Neural cell (in vitro differentiated cells): ENCODE results near the gene GIPC3.

Experiments
- CTCF ChIP-seq: fragments of 450-650 bp; IDR thresholded peaks from 2 replicates; pipeline ENCODE4 v1.5.1; 2014; ENCODE audit warnings: antibody characterized with exemption, mild to moderate bottlenecking, moderate library complexity; ENCODE audit not compliant: poor library complexity, severe bottlenecking
- EP300 ChIP-seq: fragments of 450-650 bp; conservative IDR thresholded peaks from 2 replicates; pipeline ENCODE4 v1.6.1; 2014; ENCODE audit warnings: antibody characterized with exemption, mild to moderate bottlenecking, moderate library complexity; ENCODE audit not compliant: poor library complexity, severe bottlenecking
- EZH2 ChIP-seq: fragments of 200-600, 300-800 bp; shearing (Covaris generic), sonication (generic); IDR thresholded peaks from 2 replicates; pipeline ENCODE4 v1.6.1; 2014; ENCODE audit warnings: antibody characterized with exemption, low read length, borderline replicate concordance, mild to moderate bottlenecking; ENCODE audit not compliant: insufficient read depth, poor library complexity, severe bottlenecking
- MXI1 ChIP-seq: fragments of 450-650 bp; conservative IDR thresholded peaks from 2 replicates; pipeline ENCODE4 v1.6.1; 2014; ENCODE audit warnings: antibody characterized with exemption, mild to moderate bottlenecking; ENCODE audit not compliant: poor library complexity, severe bottlenecking
- POLR2AphosphoS5 ChIP-seq: IDR thresholded peaks from 2 replicates; pipeline ENCODE4 v1.6.1; 2012
- RAD21 ChIP-seq: fragments of 450-650 bp; conservative IDR thresholded peaks from 2 replicates; pipeline ENCODE4 v1.6.1; 2014; ENCODE audit warnings: antibody characterized with exemption, mild to moderate bottlenecking, moderate library complexity
- SMC3 ChIP-seq: fragments of 450-650 bp; conservative IDR thresholded peaks from 2 replicates; pipeline ENCODE4 v1.6.1; 2014; ENCODE audit warnings: antibody characterized with exemption, mild to moderate bottlenecking, moderate library complexity; ENCODE audit not compliant: poor library complexity
- TAF1 ChIP-seq: IDR thresholded peaks from 2 replicates; pipeline ENCODE4 v1.6.1; 2012; ENCODE audit warnings: low read depth
- TF ChIP-seq, protein P1 (sequence below): IDR thresholded peaks from 2 replicates; pipeline ENCODE4 v1.6.1; 2012; ENCODE audit warnings: borderline replicate concordance

DNA sequence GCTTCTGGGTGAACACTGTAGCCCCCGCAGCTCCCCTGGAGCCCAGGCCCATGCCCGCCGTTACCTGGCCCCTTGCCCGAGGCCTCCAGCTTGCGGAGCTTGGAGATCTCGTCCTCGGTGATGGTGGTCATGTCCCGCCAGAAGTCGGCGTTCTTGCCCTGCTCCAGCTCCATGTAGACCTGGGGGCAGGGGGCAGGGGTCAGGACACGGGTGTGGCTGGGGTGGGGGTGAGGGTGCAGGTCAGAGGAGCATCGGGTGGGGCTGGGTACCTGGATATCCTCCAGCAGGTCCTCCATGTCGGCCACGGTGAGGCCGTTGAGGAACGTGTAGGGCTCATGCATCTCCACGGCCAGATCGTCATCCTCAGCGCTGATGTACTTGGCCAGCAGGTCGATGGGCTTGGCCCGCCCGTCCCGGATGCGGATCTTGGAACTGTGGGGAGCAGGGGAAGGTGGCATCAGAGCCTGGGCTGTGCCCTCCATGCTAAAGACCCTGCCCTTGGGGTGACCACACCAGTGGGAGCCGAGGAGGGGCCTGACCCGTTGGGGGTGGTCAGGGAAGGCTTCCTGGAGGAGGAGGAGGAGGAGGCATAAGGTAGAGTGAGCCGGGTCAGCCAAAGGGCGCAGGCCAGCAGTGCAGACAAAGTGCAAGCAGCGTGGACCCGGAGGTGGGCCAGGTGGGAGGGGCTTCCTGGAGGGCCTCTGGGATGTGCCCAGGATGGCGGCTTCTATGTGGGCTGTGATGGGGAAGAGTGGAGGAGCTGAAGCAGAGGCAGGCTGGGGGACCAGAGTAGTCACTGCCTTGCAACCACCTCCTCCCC lies 33.7 kb downstream of the GIPC3 start:
- peak; percentile 5 for TF ChIP-seq CTCF
- TF ChIP-seq EZH2: no peak
- TF ChIP-seq EP300: no peak
- TF ChIP-seq POLR2AphosphoS5: no peak
- TF ChIP-seq RAD21: no peak
- TF ChIP-seq, protein P1, sequence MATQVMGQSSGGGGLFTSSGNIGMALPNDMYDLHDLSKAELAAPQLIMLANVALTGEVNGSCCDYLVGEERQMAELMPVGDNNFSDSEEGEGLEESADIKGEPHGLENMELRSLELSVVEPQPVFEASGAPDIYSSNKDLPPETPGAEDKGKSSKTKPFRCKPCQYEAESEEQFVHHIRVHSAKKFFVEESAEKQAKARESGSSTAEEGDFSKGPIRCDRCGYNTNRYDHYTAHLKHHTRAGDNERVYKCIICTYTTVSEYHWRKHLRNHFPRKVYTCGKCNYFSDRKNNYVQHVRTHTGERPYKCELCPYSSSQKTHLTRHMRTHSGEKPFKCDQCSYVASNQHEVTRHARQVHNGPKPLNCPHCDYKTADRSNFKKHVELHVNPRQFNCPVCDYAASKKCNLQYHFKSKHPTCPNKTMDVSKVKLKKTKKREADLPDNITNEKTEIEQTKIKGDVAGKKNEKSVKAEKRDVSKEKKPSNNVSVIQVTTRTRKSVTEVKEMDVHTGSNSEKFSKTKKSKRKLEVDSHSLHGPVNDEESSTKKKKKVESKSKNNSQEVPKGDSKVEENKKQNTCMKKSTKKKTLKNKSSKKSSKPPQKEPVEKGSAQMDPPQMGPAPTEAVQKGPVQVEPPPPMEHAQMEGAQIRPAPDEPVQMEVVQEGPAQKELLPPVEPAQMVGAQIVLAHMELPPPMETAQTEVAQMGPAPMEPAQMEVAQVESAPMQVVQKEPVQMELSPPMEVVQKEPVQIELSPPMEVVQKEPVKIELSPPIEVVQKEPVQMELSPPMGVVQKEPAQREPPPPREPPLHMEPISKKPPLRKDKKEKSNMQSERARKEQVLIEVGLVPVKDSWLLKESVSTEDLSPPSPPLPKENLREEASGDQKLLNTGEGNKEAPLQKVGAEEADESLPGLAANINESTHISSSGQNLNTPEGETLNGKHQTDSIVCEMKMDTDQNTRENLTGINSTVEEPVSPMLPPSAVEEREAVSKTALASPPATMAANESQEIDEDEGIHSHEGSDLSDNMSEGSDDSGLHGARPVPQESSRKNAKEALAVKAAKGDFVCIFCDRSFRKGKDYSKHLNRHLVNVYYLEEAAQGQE: no peak
- TF ChIP-seq TAF1: no peak
- peak; percentile 9 for TF ChIP-seq SMC3
- TF ChIP-seq MXI1: no peak
